Mesendoderm (in vitro differentiated cells): ENCODE measurements around the gene CRYL1.

Experiments
- DNase-seq: peaks from one replicate; pipeline ENCODE4 v3.0.0; 2013
- H2AK5ac ChIP-seq: 2 replicates; pipeline ENCODE4 v1.6.1; 2013; ENCODE audit warnings: low read length, inconsistent platforms
- H2BK120ac ChIP-seq: 2 replicates; pipeline ENCODE4 v1.6.1; 2013; ENCODE audit warnings: low read depth, mild to moderate bottlenecking, low read length, moderate library complexity, mixed read lengths
- H2BK15ac ChIP-seq: replicated peaks from 2 replicates; pipeline ENCODE4 v1.6.1; 2013; ENCODE audit warnings: low read depth, mild to moderate bottlenecking, moderate library complexity
- H2BK5ac ChIP-seq: 2 replicates; pipeline ENCODE4 v1.6.1; 2013; ENCODE audit warnings: low read length, inconsistent platforms
- H3K18ac ChIP-seq: 2 replicates; pipeline ENCODE4 v1.6.1; 2013; ENCODE audit warnings: mild to moderate bottlenecking, low read length, mixed read lengths
- H3K23ac ChIP-seq: one replicate; pipeline ENCODE4 v1.6.1; 2013; ENCODE audit warnings: low read length
- H3K27ac ChIP-seq: 2 replicates; pipeline ENCODE4 v1.5.1; 2013; ENCODE audit warnings: low read depth, mild to moderate bottlenecking, inconsistent platforms, low read length, moderate library complexity
- H3K27me3 ChIP-seq: 2 replicates; pipeline ENCODE4 v1.6.1; 2013; ENCODE audit warnings: low read length, control low read depth, mild to moderate bottlenecking, inconsistent platforms; ENCODE audit not compliant: insufficient read depth, poor library complexity
- H3K36me3 ChIP-seq: 2 replicates; pipeline ENCODE4 v1.6.1; 2013; ENCODE audit warnings: low read length, inconsistent platforms; ENCODE audit not compliant: control insufficient read depth, insufficient read depth
- H3K4ac ChIP-seq: one replicate; pipeline ENCODE4 v1.6.1; 2013; ENCODE audit warnings: low read depth, mild to moderate bottlenecking, low read length, moderate library complexity
- H3K4me1 ChIP-seq: 2 replicates; pipeline ENCODE4 v1.6.1; 2013; ENCODE audit warnings: low read depth, low read length, inconsistent platforms; ENCODE audit not compliant: control insufficient read depth
- H3K4me2 ChIP-seq: 2 replicates; pipeline ENCODE4 v1.6.1; 2013; ENCODE audit warnings: low read length
- H3K4me3 ChIP-seq: 2 replicates; pipeline ENCODE4 v1.5.1; 2013; ENCODE audit warnings: mild to moderate bottlenecking, low read length
- H3K56ac ChIP-seq: one replicate; pipeline ENCODE4 v1.6.1; 2013; ENCODE audit warnings: low read length
- H3K79me1 ChIP-seq: 2 replicates; pipeline ENCODE4 v1.6.1; 2013; ENCODE audit warnings: low read length, inconsistent platforms
- H3K79me2 ChIP-seq: 2 replicates; pipeline ENCODE4 v1.6.1; 2013; ENCODE audit warnings: mild to moderate bottlenecking, low read length; ENCODE audit not compliant: control insufficient read depth, insufficient read depth
- H3K9ac ChIP-seq: 2 replicates; pipeline ENCODE4 v1.6.1; 2013; ENCODE audit warnings: low read length, inconsistent platforms
- H4K5ac ChIP-seq: one replicate; pipeline ENCODE4 v1.6.1; 2013; ENCODE audit warnings: low read length
- H4K8ac ChIP-seq: one replicate; pipeline ENCODE4 v1.6.1; 2013; ENCODE audit warnings: low read depth, mild to moderate bottlenecking, control low read depth, low read length, moderate library complexity
- WGBS: extraction: QIAGEN DNeasy Blood & Tissue Kit; methylation state at CpG from one replicate; pipeline ENCODE4 v1.1.7; 2013; ENCODE audit warnings: low lambda C conversion rate, missing lambda C conversion rate; ENCODE audit not compliant: insufficient coverage; ENCODE audit errors: extremely low coverage; 5-methylcytosine and 5-hydroxymethylcytosine counted together

CRYL1 gene

GRCh38 chr13:20424559-20424852, 101.2 kb downstream of the CRYL1 start:
- no peak overlapping the region for H2BK5ac ChIP-seq
- H3K4me2 ChIP-seq: no peak overlapping the region
- no peak overlapping the region for H3K9ac ChIP-seq
- H3K79me2 ChIP-seq: no peaks in the 10 kb centered on the region
- WGBS: no CpG with 5 or more reads among the region's 8 CpGs
- no peaks in the 10 kb centered on the region for H3K27me3 ChIP-seq
- H2AK5ac ChIP-seq: no peak overlapping the region
- no peaks in the 10 kb centered on the region for H3K4me1 ChIP-seq
- no peak for DNase-seq
- H4K5ac ChIP-seq: no peak overlapping the region
- H3K27ac ChIP-seq: no peak overlapping the region
- H3K18ac ChIP-seq: no peak overlapping the region
- H3K56ac ChIP-seq: no peak overlapping the region
- H2BK120ac ChIP-seq: no peak overlapping the region
- no peak overlapping the region for H3K4me3 ChIP-seq
- H3K79me1 ChIP-seq: no peaks in the 10 kb centered on the region
- no peak overlapping the region for H2BK15ac ChIP-seq
- no peaks in the 10 kb centered on the region for H3K36me3 ChIP-seq
- no peak overlapping the region for H3K23ac ChIP-seq
- H3K4ac ChIP-seq: no peak overlapping the region
- no peak overlapping the region for H4K8ac ChIP-seq

GRCh38 chr13:20422362-20422761, 103.3 kb downstream of the CRYL1 start:
- Histone ChIP-seq H3K79me2 (no peaks in the 10 kb centered on the region), H2BK120ac (no peak overlapping the region), H3K18ac (no peak overlapping the region), H2AK5ac (no peak overlapping the region), H3K4me2 (no peak overlapping the region), H2BK5ac (no peak overlapping the region), H3K27ac (no peak overlapping the region), H4K5ac (no peak overlapping the region), H3K36me3 (no peaks in the 10 kb centered on the region), H3K9ac (no peak overlapping the region), H3K79me1 (no peaks in the 10 kb centered on the region), H3K4me1 (no peaks in the 10 kb centered on the region), H3K4ac (no peak overlapping the region), H3K56ac (no peak overlapping the region), H3K23ac (no peak overlapping the region), H3K27me3 (no peaks in the 10 kb centered on the region), H3K4me3 (no peak overlapping the region), H4K8ac (no peak overlapping the region), H2BK15ac (no peak overlapping the region)
- no peak for DNase-seq
- no CpG with 5 or more reads among the region's 4 CpGs for WGBS

GRCh38 chr13:20420938-20421337, 104.7 kb downstream of the CRYL1 start:
- Histone ChIP-seq H3K23ac (no peak overlapping the region), H3K18ac (no peak overlapping the region), H2BK5ac (no peak overlapping the region), H3K4me3 (no peak overlapping the region), H4K8ac (no peak overlapping the region), H3K4me1 (no peaks in the 10 kb centered on the region), H3K36me3 (no peaks in the 10 kb centered on the region), H4K5ac (no peak overlapping the region), H3K4me2 (no peak overlapping the region), H2BK15ac (no peak overlapping the region), H3K27ac (no peak overlapping the region), H3K79me1 (no peaks in the 10 kb centered on the region), H3K27me3 (no peaks in the 10 kb centered on the region), H2AK5ac (no peak overlapping the region), H3K4ac (no peak overlapping the region), H3K56ac (no peak overlapping the region), H3K9ac (no peak overlapping the region), H2BK120ac (no peak overlapping the region), H3K79me2 (no peaks in the 10 kb centered on the region)
- no peak for DNase-seq
- WGBS: no CpG with 5 or more reads among the region's 6 CpGs

- H3K36me3 ChIP-seq: no peaks in the 10 kb centered on the region
- H3K79me1 ChIP-seq: no peaks in the 10 kb centered on the region
- no peak overlapping the region for H3K56ac ChIP-seq
- no peak overlapping the region for H2AK5ac ChIP-seq
- H3K79me2 ChIP-seq: no peaks in the 10 kb centered on the region
- H3K23ac ChIP-seq: no peak overlapping the region
- no peak overlapping the region for H2BK15ac ChIP-seq
- no CpG with 5 or more reads among the region's 7 CpGs for WGBS
- no peak overlapping the region for H3K4ac ChIP-seq
- no peak overlapping the region for H4K5ac ChIP-seq
- no peak overlapping the region for H3K9ac ChIP-seq
- H3K4me3 ChIP-seq: no peak overlapping the region
- H3K27me3 ChIP-seq: no peaks in the 10 kb centered on the region
- H3K27ac ChIP-seq: no peak overlapping the region
- DNase-seq: no peak
- no peak overlapping the region for H4K8ac ChIP-seq
- no peak overlapping the region for H3K4me2 ChIP-seq
- no peak overlapping the region for H3K18ac ChIP-seq
- no peak overlapping the region for H2BK120ac ChIP-seq
- peaks cover 2% of the 10 kb centered on the region for H3K4me1 ChIP-seq
- H2BK5ac ChIP-seq: no peak overlapping the region
Measured at GRCh38 chr13:20418953-20419352, 106.7 kb downstream of the CRYL1 start.

- no peak overlapping the region for H4K5ac ChIP-seq
- H3K27me3 ChIP-seq: no peaks in the 10 kb centered on the region
- H3K4me3 ChIP-seq: no peak overlapping the region
- H3K4me2 ChIP-seq: no peak overlapping the region
- H3K23ac ChIP-seq: no peak overlapping the region
- H3K9ac ChIP-seq: no peak overlapping the region
- H3K56ac ChIP-seq: no peak overlapping the region
- H3K79me2 ChIP-seq: no peaks in the 10 kb centered on the region
- WGBS: no CpG with 5 or more reads among the region's 14 CpGs
- H3K4ac ChIP-seq: no peak overlapping the region
- no peak overlapping the region for H2AK5ac ChIP-seq
- no peak overlapping the region for H3K27ac ChIP-seq
- no peak overlapping the region for H2BK5ac ChIP-seq
- no peak overlapping the region for H2BK120ac ChIP-seq
- no peak overlapping the region for H2BK15ac ChIP-seq
- no peak overlapping the region for H4K8ac ChIP-seq
- H3K79me1 ChIP-seq: no peaks in the 10 kb centered on the region
- no peak for DNase-seq
- no peaks in the 10 kb centered on the region for H3K36me3 ChIP-seq
- H3K4me1 ChIP-seq: peaks cover 2% of the 10 kb centered on the region
- H3K18ac ChIP-seq: no peak overlapping the region
Measured at GRCh38 chr13:20416223-20416745, 109.4 kb downstream of the CRYL1 start.

- Histone ChIP-seq H3K79me1 (no peaks in the 10 kb centered on the region), H2BK15ac (no peak overlapping the region), H4K8ac (no peak overlapping the region), H3K4me2 (no peak overlapping the region), H2AK5ac (no peak overlapping the region), H3K56ac (no peak overlapping the region), H3K4me3 (no peak overlapping the region), H3K27me3 (no peaks in the 10 kb centered on the region), H3K9ac (no peak overlapping the region), H3K36me3 (no peaks in the 10 kb centered on the region), H3K18ac (no peak overlapping the region), H2BK120ac (no peak overlapping the region), H3K4ac (no peak overlapping the region), H3K79me2 (no peaks in the 10 kb centered on the region), H3K27ac (no peak overlapping the region), H3K4me1 (peaks cover 2% of the 10 kb centered on the region), H2BK5ac (no peak overlapping the region), H4K5ac (no peak overlapping the region), H3K23ac (no peak overlapping the region)
- DNase-seq: no peak
- no CpG with 5 or more reads among the region's 27 CpGs for WGBS
Measured at GRCh38 chr13:20415694-20416107, 110.0 kb downstream of the CRYL1 start.
